Colon (tissue), 2 donors: ENCODE results near the gene CCT8L2.
"Not testable (repeated sequence)": the region's sequence is repeated elsewhere in the genome, so short reads cannot be mapped to it uniquely, and the experiment has no call there.

Experiments
- FAIRE-seq: peaks from 2 replicates; lab custom pipeline; 2012; peaks lifted over from hg19 to GRCh38; lab: Jason Lieb, UNC
- donor health status: control.
- donor health status: control.

Gene CCT8L2

GRCh38 chr22:16558376-16558945 lies 34.1 kb downstream of the CCT8L2 start:
- not testable (repeated sequence) for FAIRE-seq

DNA sequence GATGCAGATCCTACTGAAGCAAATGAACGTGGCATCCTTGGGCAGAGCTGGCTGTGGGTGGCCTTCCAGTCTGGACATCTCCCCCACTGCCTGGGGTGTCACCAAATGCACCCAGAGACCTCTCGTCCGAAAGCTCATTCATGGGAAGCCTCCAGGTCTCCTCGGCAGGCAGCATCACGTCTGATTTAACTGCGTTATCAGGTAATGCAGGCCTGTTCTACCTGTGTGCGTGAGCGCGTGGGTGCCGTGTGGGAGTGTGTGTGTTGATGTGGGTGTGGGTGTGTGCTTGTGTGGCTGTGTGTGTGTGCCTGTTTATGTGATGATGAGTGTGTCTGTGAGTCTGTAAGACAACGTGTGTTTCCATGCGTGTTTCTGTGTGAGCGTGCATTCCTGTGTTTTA lies 35.1 kb downstream of the CCT8L2 start:
- not testable (repeated sequence) for FAIRE-seq

- not testable (repeated sequence) for FAIRE-seq
These were observed 37.3 kb downstream of the CCT8L2 start for GRCh38 chr22:16555077-16555994.

- not testable (repeated sequence) for FAIRE-seq
These were observed 49.3 kb downstream of the CCT8L2 start for GRCh38 chr22:16543310-16543709.
